KBM-7 (cell line): ENCODE data around the gene ZCCHC4.
"Not testable (repeated sequence)": the region's sequence is repeated elsewhere in the genome, so short reads cannot be mapped to it uniquely, and the experiment has no call there.

Source experiments
- DNase-seq: peaks from one replicate; pipeline ENCODE4 v3.0.0-alpha.2; 2015
- in situ Hi-C: fragments of 300-500 bp; cut with MboI; formaldehyde crosslinking; loops from 2 replicates; pipeline ENCODE4 v1.14.3; 2020; ENCODE audit warnings: low sequenced_read_pairs, low pct_unique_long_range_greater_than_20kb, mixed read lengths

The ZCCHC4 gene

DNA sequence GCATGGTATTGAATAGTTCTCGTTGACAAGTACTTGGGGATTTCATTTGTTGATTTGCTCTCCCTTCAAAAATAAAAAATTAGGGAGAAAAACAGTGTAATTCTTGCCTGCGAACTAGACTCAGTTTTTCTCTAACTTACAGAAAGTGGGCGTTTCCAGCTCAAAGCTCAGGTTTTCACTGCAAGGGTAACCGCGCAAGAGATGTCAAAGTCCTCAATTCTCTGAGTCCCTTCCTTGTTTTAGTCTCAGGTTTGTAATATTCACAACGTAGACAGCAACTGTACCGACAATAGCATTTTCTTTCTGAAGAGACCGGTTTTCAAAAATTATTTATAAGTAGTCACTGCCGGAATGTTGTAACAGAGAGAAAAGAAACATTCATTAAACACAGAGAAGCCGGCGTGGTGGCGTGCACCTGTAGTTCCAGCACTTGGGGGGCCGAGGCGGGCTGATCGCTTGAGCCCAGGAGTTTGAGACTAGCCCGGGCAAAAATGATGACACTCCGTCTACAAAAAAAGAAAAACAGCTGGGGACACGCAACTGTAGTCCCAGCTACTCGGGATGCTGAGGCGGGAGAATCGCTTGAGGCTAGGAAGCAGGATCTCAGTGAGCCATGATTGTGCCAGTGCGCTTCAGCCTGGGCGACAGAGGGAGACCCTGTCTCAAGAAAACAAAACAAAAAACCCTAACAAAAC lies 774 bp downstream of the ZCCHC4 start:
- in situ Hi-C loops, result no loop called here

DNA sequence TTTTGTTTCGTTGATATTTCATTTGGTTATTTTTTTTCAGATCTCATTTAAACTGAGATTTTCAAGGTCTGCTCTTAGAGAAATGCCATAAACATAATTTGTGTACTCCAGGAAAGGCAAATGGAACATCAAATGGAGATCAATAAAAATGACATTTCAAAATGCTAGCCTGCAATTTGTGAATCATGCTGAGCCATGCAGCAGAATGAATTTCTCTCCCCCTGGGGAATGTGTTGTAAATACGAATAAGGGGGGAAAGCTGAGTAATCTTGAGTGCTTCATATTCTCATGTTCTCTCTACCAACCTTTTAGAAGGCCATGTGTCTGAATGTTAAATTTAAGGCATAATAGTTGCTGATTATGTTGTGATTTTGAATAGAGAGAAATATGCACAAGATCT lies 7.8 kb downstream of the ZCCHC4 start:
- DNase-seq, result no peak
- in situ Hi-C loops, result no loop called here

More for the DNA sequence above, 774 bp downstream of the ZCCHC4 start:
- no peak for DNase-seq

GRCh38 chr4:25320773-25321172 lies 8.2 kb downstream of the ZCCHC4 start:
- in situ Hi-C loops, result no loop called here
- peak; percentile 17 for DNase-seq

DNA sequence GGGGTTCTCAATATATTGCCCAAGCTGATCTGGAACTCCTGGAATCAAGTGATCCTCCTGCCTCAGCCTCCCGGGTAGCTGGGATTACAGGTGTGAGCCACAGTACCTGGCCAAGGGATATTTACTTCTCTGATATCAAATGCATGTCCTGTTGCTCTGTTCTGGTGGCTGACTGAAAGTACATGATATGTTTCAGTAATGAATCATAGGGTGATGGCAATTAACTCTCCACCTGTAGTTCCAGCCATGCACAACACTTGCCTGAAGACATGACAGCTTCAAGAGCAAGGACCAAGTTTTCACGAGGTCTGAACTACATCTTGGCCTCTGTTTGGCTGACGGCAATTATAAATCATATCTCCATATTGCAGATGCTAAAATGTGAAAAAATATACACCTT lies 9.1 kb downstream of the ZCCHC4 start:
- no peak for DNase-seq
- in situ Hi-C loops, result no loop called here

DNA sequence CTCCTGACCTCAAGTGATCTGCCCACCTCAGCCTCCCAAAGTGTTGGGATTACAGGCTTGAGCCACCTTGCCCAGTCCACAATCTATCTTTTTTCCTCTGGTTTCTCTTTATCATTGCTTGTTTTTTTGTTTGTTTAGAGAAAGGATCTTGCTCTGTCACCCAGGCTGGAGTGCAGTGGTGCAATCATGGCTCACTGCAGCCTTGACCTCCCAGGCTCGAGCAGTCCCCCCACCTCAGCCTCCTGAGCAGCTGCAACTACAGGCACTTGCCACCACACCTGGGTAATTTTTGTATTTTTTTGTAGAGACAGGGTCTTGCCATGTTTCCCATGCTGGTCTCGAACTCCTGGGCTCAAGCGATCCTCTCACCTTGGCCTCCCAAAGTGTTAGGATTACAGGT lies 15.9 kb downstream of the ZCCHC4 start:
- DNase-seq, in situ Hi-C loops: not testable (repeated sequence)

- in situ Hi-C loops, result no loop called here
- no peak for DNase-seq
Observed at GRCh38 chr4:25330335-25330734, 17.8 kb downstream of the ZCCHC4 start.

DNA sequence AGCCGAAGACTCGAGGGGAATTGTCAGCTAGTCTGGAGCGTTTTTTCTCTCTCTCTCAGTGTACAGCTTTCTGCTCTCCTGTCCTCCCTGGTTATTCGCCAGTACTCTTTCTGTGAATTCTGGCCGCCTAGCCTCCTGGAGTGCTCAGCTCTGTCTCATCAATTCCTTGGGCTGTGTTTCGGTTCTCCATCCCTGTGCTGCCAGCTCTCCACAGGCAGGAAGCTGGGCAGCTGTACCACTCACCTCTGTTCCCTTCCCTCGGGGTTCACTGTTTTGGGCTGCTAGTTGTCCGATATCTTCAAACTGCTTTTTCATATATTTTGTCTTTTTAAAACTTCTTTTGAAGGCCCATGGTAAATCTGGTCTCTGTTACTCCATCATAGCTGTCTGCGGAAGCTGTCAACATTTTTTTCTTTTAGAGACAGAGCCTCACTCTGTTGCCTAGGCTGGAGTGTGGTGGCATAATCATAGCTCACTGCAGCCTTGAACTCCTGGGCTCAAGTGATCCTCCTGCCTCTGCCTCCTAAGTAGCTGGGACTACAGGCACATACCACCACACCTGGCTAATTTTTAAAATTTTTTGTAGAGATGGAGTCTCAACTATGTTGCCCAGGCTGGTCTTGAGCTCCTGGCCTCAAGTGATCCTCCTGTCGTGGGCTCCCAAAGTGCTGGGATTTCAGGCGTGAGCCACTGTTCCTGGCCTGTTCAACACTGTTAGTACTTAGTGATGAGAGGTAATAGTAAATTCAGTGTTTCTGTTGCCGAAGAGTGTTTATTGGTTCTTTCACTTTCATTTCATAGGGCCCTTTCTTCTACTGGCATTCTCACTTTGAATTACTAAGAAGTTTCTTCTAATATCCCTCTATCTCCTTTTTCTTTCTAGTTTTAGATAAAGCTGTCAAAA lies 18.6 kb downstream of the ZCCHC4 start:
- in situ Hi-C loops, result no loop called here

GRCh38 chr4:25343671-25344070 lies 31.1 kb downstream of the ZCCHC4 start:
- in situ Hi-C loops, result no loop called here
- no peak for DNase-seq

More for the DNA sequence above, 18.6 kb downstream of the ZCCHC4 start:
- DNase-seq, result no peak

- in situ Hi-C loops, result no loop called here
- no peak for DNase-seq
Observed at GRCh38 chr4:25345744-25346143, 33.2 kb downstream of the ZCCHC4 start.

GRCh38 chr4:25346913-25347312 lies 34.3 kb downstream of the ZCCHC4 start:
- DNase-seq, result peak; percentile 29
- in situ Hi-C loops, result no loop called here

DNA sequence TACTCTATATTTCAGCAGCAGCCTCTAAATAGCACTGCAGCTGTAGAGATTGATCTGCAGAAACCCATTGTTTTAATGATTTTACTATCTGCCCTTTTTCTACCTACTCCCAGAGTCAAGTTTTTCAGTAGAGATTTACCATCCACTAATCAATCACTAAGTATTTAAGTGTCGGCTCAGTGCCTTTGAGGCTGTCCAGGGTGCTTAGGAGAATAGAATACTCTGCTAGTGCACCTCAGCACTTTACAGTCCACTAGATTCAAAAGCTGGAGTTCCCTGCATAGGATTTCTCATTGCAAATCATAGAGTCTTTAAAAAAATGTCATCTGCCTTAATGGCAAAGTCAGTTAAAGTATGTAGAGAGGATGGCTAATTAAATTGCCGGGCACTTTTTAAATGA lies 34.9 kb downstream of the ZCCHC4 start:
- in situ Hi-C loops, result no loop called here
- no peak for DNase-seq

- in situ Hi-C loops, result no loop called here
- no peak for DNase-seq
Observed at GRCh38 chr4:25347971-25348370, 35.4 kb downstream of the ZCCHC4 start.

DNA sequence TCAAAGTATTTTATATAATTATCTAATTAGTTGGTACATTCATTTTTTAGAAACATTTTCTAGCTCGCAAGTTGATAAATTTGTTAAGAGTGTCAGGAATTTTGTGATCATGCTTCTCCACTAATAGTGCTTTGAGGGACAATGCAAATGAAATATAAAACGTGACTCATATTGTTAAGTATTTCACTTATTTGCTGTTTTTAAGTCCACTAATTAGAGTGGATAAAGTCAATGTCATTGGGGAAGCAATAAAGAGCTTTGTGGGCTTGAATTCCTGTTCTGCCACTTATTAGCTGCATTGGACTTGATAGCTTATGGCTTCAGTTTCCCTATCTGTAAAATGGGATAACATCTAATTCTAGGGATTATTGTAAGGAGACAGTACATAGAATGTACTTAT lies 38.0 kb downstream of the ZCCHC4 start:
- in situ Hi-C loops, result no loop called here

GRCh38 chr4:25351777-25352416 lies 39.3 kb downstream of the ZCCHC4 start:
- no peak for DNase-seq

More for the DNA sequence above, 38.0 kb downstream of the ZCCHC4 start:
- no peak for DNase-seq

GRCh38 chr4:25356068-25356467 lies 43.5 kb downstream of the ZCCHC4 start:
- in situ Hi-C loops, result no loop called here
- DNase-seq, result no peak

More at GRCh38 chr4:25351777-25352416, 39.3 kb downstream of the ZCCHC4 start:
- in situ Hi-C loops, result no loop called here

DNA sequence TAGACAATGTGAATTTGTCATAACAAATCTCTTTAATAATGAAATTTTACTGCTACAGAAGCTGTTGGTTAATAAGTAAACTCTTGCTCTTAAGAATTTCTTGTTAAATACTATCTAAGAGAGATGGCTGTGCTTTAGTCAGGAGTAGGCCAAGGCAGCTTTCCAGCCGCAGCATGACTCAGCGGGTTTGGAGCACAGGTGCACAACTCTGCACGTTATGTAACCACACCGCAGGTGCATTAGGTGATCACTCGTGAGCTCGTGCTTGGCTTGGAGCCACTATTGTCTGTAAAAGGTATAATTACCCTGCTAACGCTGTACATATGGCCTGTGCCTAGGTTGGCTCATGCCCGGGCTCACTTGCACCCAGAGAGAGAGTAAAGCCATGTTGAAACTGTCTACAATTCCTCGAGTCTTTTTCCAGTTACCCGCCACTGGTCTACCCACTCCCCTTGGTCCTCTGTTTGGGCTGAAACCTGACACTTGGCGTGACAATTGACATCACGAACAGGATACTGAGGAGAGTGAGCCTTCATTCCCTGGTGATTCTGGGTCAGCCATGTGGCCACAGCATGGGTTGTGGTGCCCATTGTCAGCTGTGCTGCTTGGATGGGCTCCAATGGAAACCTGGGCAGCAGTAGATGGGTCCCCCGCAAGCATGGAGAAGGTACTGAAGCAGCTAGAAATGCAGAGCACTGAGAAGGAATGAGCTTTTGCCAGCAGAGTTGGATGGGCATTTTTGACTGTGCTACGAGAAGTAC lies 46.1 kb downstream of the ZCCHC4 start:
- no peak for DNase-seq
- in situ Hi-C loops, result no loop called here

- in situ Hi-C loops, result no loop called here
- no peak for DNase-seq
Observed at GRCh38 chr4:25361253-25361652, 48.7 kb downstream of the ZCCHC4 start.

DNA sequence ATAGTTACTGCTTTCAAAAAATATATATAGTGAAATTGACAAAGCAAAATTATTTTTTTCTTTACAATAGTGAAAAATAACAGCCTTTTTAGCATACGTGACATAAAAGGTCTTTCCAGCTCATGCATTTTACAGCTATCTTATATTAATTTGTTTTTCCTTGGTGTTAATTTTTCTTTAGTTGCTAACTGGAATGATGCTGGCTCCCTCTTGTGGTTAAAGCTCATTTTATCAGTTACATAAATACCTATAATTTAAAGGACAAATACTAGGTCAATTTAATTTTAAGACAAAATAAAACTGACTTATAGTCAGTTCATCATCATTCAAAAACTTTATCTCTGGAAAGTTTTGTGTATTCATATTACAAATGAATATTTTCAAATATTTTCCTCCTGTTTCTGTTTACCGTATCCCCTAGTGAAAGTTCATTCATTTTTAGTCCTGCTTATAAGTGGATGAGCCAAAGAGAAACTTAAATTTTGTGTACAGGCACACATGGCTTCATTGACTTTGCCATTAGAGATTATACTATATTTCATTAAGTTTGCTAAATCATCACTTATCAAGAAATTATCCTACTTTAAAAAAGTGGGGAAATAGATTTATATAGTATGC lies 54.5 kb downstream of the ZCCHC4 start:
- DNase-seq, result peak; percentile 60
- in situ Hi-C loops, result no loop called here

- DNase-seq, result no peak
- in situ Hi-C loops, result no loop called here
Observed at GRCh38 chr4:25367877-25368276, 55.3 kb downstream of the ZCCHC4 start.
